ENCODE data around the gene DHX34.
"Not testable (repeated sequence)": the region's sequence is repeated elsewhere in the genome, so short reads cannot be mapped to it uniquely, and the experiment has no call there.

Gene DHX34

GRCh38 chr19:47357788-47358680 is 8.9 kb downstream of the DHX34 start:
- Histone ChIP-seq H4K20me1 (ENCODE audit: insufficient read depth, low read length) (no peaks in the 10 kb centered on the region), H3K79me2 (ENCODE audit: low read length) (peaks cover 10% of the 10 kb centered on the region), H3K9ac (ENCODE audit: low read length) (no peak overlapping the region), H2AFZ (ENCODE audit: low read depth, low read length) (no peak overlapping the region), H3K4me2 (ENCODE audit: low read length) (no peak overlapping the region), H3K36me3 (replicated peaks; ENCODE audit: low read depth, low read length) (peaks cover 63% of the 10 kb centered on the region), H3K27ac (ENCODE audit: low read length) (no peak overlapping the region), H3K9me3 (ENCODE audit: insufficient read depth, low read length) (no peaks in the 10 kb centered on the region), H3K4me3 (ENCODE audit: low read length) (no peak overlapping the region), H3K27me3 (ENCODE audit: low read depth, low read length) (no peaks in the 10 kb centered on the region), H3K4me1 (ENCODE audit: low read length) (no peaks in the 10 kb centered on the region)
- TF ChIP-seq CTCF (IDR thresholded peaks at IDR 0.05; ENCODE audit: low read depth, low read length) (no peak), EZH2phosphoT487 (IDR thresholded peaks at IDR 0.05; ENCODE audit: low read depth) (no peak)

GRCh38 chr19:47358936-47359335 is 9.8 kb downstream of the DHX34 start:
- Histone ChIP-seq H3K27ac (ENCODE audit: low read length) (no peak overlapping the region), H3K4me1 (ENCODE audit: low read length) (no peaks in the 10 kb centered on the region), H3K79me2 (ENCODE audit: low read length) (peaks cover 3% of the 10 kb centered on the region; the same call in 1 of the 2 replicates), H2AFZ (ENCODE audit: low read depth, low read length) (no peak overlapping the region), H3K27me3 (ENCODE audit: low read depth, low read length) (no peaks in the 10 kb centered on the region), H3K9ac (ENCODE audit: low read length) (no peak overlapping the region), H3K4me2 (ENCODE audit: low read length) (no peak overlapping the region), H3K9me3 (ENCODE audit: insufficient read depth, low read length) (no peaks in the 10 kb centered on the region), H3K36me3 (replicated peaks; ENCODE audit: low read depth, low read length) (peaks cover 61% of the 10 kb centered on the region), H4K20me1 (ENCODE audit: insufficient read depth, low read length) (no peaks in the 10 kb centered on the region), H3K4me3 (ENCODE audit: low read length) (no peak overlapping the region)
- TF ChIP-seq CTCF (IDR thresholded peaks at IDR 0.05; ENCODE audit: low read depth, low read length) (no peak), EZH2phosphoT487 (IDR thresholded peaks at IDR 0.05; ENCODE audit: low read depth) (no peak)

- H3K9ac ChIP-seq (ENCODE audit: low read length), result no peak overlapping the region
- H3K36me3 ChIP-seq (replicated peaks; ENCODE audit: low read depth, low read length), result peaks cover 46% of the 10 kb centered on the region
- no peaks in the 10 kb centered on the region for H3K9me3 ChIP-seq (ENCODE audit: insufficient read depth, low read length)
- H3K27ac ChIP-seq (ENCODE audit: low read length), result no peak overlapping the region
- H3K4me2 ChIP-seq (ENCODE audit: low read length), result no peak overlapping the region
- no peak overlapping the region for H2AFZ ChIP-seq (ENCODE audit: low read depth, low read length)
- no peaks in the 10 kb centered on the region for H3K27me3 ChIP-seq (ENCODE audit: low read depth, low read length)
- no peaks in the 10 kb centered on the region for H3K4me1 ChIP-seq (ENCODE audit: low read length)
- no peaks in the 10 kb centered on the region for H4K20me1 ChIP-seq (ENCODE audit: insufficient read depth, low read length)
- TF ChIP-seq CTCF (IDR thresholded peaks at IDR 0.05; ENCODE audit: low read depth, low read length) (no peak), EZH2phosphoT487 (IDR thresholded peaks at IDR 0.05; ENCODE audit: low read depth) (no peak)
- no peak overlapping the region for H3K4me3 ChIP-seq (ENCODE audit: low read length)
- no peaks in the 10 kb centered on the region for H3K79me2 ChIP-seq (ENCODE audit: low read length)
Measured at GRCh38 chr19:47362321-47362720, 13.2 kb downstream of the DHX34 start.

- Histone ChIP-seq H4K20me1 (ENCODE audit: insufficient read depth, low read length) (no peaks in the 10 kb centered on the region), H2AFZ (ENCODE audit: low read depth, low read length) (no peak overlapping the region), H3K27me3 (ENCODE audit: low read depth, low read length) (no peaks in the 10 kb centered on the region), H3K9ac (ENCODE audit: low read length) (no peak overlapping the region), H3K4me1 (ENCODE audit: low read length) (no peaks in the 10 kb centered on the region), H3K9me3 (ENCODE audit: insufficient read depth, low read length) (no peaks in the 10 kb centered on the region), H3K27ac (ENCODE audit: low read length) (no peak overlapping the region), H3K4me2 (ENCODE audit: low read length) (no peak overlapping the region), H3K4me3 (ENCODE audit: low read length) (no peak overlapping the region), H3K36me3 (replicated peaks; ENCODE audit: low read depth, low read length) (peaks cover 33% of the 10 kb centered on the region), H3K79me2 (ENCODE audit: low read length) (no peaks in the 10 kb centered on the region)
- TF ChIP-seq EZH2phosphoT487 (IDR thresholded peaks at IDR 0.05; ENCODE audit: low read depth), result no peak
- no peak for TF ChIP-seq CTCF (IDR thresholded peaks at IDR 0.05; ENCODE audit: low read depth, low read length)
Measured at GRCh38 chr19:47363758-47364531, 14.8 kb downstream of the DHX34 start.

GRCh38 chr19:47365455-47365854 is 16.3 kb downstream of the DHX34 start:
- H3K36me3 ChIP-seq (replicated peaks; ENCODE audit: low read depth, low read length), result peaks cover 34% of the 10 kb centered on the region
- not testable (repeated sequence) for H3K79me2 ChIP-seq (ENCODE audit: low read length); H4K20me1 ChIP-seq (ENCODE audit: insufficient read depth, low read length); H2AFZ ChIP-seq (ENCODE audit: low read depth, low read length); H3K9ac ChIP-seq (ENCODE audit: low read length); H3K27ac ChIP-seq (ENCODE audit: low read length); H3K4me1 ChIP-seq (ENCODE audit: low read length); H3K4me3 ChIP-seq (ENCODE audit: low read length); H3K27me3 ChIP-seq (ENCODE audit: low read depth, low read length); H3K4me2 ChIP-seq (ENCODE audit: low read length); H3K9me3 ChIP-seq (ENCODE audit: insufficient read depth, low read length)
